Measurements from ENCODE around the gene FAM83E. TPM values are rescaled to one million over a fixed set of nuclear protein-coding genes. Genes with fewer than 3 reads are reported as not detected.

Gene FAM83E
- total RNA-seq, 4 donors from 2014 or later = not detected

GRCh38 chr19:48625891-48626327, 11.0 kb upstream of the FAM83E start:
- no peak for TF ChIP-seq CTCF (IDR thresholded peaks at IDR 0.05; ENCODE audit: low read depth)

GRCh38 chr19:48624791-48625723, 10.2 kb upstream of the FAM83E start:
- no peak for TF ChIP-seq CTCF (IDR thresholded peaks at IDR 0.05; ENCODE audit: low read depth)

GRCh38 chr19:48624067-48624594, 9.3 kb upstream of the FAM83E start:
- TF ChIP-seq CTCF (IDR thresholded peaks at IDR 0.05; ENCODE audit: low read depth) = no peak

GRCh38 chr19:48623556-48624066, 8.7 kb upstream of the FAM83E start:
- no peak for TF ChIP-seq CTCF (IDR thresholded peaks at IDR 0.05; ENCODE audit: low read depth)

GRCh38 chr19:48619692-48620585, 5.1 kb upstream of the FAM83E start:
- TF ChIP-seq CTCF (IDR thresholded peaks at IDR 0.05; ENCODE audit: low read depth) = no peak

GRCh38 chr19:48618916-48619691, 4.2 kb upstream of the FAM83E start, which contains the start of the genes RPL18 and SPHK2:
RPL18 (minus strand) TSS chr19:48619178; CDS start chr19:48619143, 35 bp downstream.
SPHK2 (plus strand) TSS chr19:48619506; CDS start chr19:48620515, 1,009 bp downstream.
- no peak for TF ChIP-seq CTCF (IDR thresholded peaks at IDR 0.05; ENCODE audit: low read depth)
